ENCODE data around the gene BEST2. TPM values are rescaled to one million over a fixed set of nuclear protein-coding genes. Genes with fewer than 3 reads are reported as not detected.

The BEST2 gene
- total and polyA plus RNA-seq, 10 donors = not detected

GRCh38 chr19:12750851-12751250, 740 bp upstream of the BEST2 start:
- 68 to 78% (median 72%) methylated on average over 9 of the region's 9 CpGs for WGBS, 5 donors
- peaks cover 0 to 13% (median 11%) of the 10 kb centered on the region in 8 donors for H3K9me3 ChIP-seq
- H3K27me3 ChIP-seq (replicated peaks in 1 of 7) = peaks cover 0 to 58% (median 0%) of the 10 kb centered on the region in 7 donors
- TF ChIP-seq POLR2AphosphoS5 (IDR thresholded peaks at IDR 0.05) = no peak
- no peak for TF ChIP-seq CTCF (IDR thresholded peaks at IDR 0.05 in 8 of 11, conservative IDR thresholded peaks at IDR 0.05 in 3 of 11)
- no peak for TF ChIP-seq POLR2A (IDR thresholded peaks at IDR 0.05)
- intact Hi-C loops (cut with DNase I; ENCODE audit: low total_unique reads) = no loop called here
- peaks cover 9 to 29% (median 25%) of the 10 kb centered on the region in 6 donors for H3K36me3 ChIP-seq
- no peak for DNase-seq
- H3K27ac ChIP-seq = no peak overlapping the region
- no peak overlapping the region for H3K4me3 ChIP-seq
- peaks cover 0 to 8% (median 0%) of the 10 kb centered on the region in 6 donors for H3K4me1 ChIP-seq

DNA sequence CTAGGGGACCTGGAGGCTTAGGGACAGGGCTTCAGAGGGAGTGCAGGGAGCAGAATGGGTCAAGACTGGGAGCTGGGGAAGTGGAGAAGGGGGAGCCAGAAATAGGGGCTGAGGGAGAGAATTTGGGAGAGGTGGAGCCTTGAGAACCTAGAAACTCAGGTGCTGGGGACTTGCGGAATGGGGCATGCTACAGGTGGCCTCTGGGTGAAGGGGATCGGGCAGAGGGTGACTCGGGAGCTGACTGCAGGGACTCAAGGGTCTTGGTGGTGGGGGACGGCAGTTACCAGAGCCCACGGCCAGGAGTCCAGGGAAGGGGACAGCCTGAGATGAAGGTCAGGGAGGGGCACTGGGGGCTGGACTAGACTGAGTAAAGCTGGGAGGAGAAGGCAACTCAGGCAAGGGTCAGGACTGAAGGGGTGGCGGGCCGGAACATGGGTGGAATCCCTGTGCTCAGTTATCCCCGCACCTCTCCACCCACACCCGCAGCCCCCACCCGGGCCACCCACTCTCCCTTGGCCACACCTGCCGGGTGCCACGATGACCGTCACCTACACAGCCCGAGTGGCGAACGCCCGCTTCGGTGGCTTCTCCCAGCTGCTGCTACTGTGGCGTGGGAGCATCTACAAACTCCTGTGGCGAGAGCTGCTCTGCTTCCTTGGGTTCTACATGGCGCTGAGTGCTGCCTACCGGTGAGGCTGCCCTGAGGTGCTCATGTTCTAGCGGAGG, 628 bp downstream of the BEST2 start:
- peaks cover 6 to 15% (median 12%) of the 10 kb centered on the region in 6 donors for H3K36me3 ChIP-seq
- DNase-seq = no peak
- no peak overlapping the region for H3K4me3 ChIP-seq
- H3K27ac ChIP-seq = no peak overlapping the region
- H3K9me3 ChIP-seq = peaks cover 0 to 10% (median 9%) of the 10 kb centered on the region in 8 donors
- WGBS, 5 donors = 78 to 89% (median 79%) methylated on average over 23 of the region's 23 CpGs
- H3K4me1 ChIP-seq = peaks cover 0 to 12% (median 3%) of the 10 kb centered on the region in 6 donors
- peaks cover 0 to 71% (median 0%) of the 10 kb centered on the region in 7 donors for H3K27me3 ChIP-seq (replicated peaks in 1 of 7)
- intact Hi-C loops (cut with DNase I; ENCODE audit: low total_unique reads) = no loop called here
- TF ChIP-seq POLR2AphosphoS5 (IDR thresholded peaks at IDR 0.05) = no peak

- intact Hi-C loops (cut with DNase I; ENCODE audit: low total_unique reads) = loop anchor here (5.0 kb wide), 1 partner anchor 37 kb away; no protein-coding TSS in a partner anchor
- 66 to 81% (median 80%) methylated on average over 45 to 50 of the region's 50 CpGs for WGBS, 5 donors
Measured at GRCh38 chr19:12754465-12755196, 3.0 kb downstream of the BEST2 start.

DNA sequence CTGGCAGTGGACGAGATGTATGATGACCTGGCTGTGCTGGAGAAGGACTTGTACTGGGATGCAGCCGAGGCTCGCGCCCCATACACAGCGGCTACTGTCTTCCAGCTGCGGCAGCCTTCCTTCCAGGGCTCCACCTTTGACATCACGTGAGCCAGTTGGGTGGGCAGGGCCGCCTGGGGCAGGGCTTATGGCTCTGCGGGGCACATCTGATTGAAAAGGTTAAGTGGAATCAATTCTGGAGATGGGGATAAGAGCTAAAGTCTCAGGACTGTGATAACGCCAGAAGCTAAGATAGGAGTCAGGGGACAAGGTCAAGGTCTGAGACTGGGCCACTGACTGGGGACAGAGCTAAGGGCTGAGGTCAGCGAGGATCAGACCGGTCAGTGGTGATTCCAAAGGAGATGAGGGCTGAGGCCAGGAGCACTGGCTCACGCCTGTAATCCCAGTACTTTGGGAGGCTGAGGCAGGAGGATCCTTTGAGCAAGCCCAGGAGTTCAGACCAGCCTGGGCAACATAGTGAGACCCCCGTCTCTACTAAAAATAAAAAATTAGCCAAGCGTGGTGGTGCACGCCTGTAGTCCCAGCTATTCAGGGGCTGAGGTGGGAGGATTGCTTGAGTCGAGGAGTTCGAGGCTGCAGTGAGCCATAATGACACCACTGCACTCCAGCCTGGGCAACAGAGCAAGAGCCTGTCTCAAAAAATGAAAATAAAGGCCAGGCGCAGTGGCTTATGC, 4.7 kb downstream of the BEST2 start:
- H3K4me1 ChIP-seq = peaks cover 0 to 22% (median 15%) of the 10 kb centered on the region in 6 donors
- WGBS, 5 donors = 80 to 87% (median 83%) methylated on average over 19 of the region's 19 CpGs
- no peaks in the 10 kb centered on the region for H3K36me3 ChIP-seq
- TF ChIP-seq POLR2A (IDR thresholded peaks at IDR 0.05) = no peak
- TF ChIP-seq POLR2AphosphoS5 (IDR thresholded peaks at IDR 0.05) = no peak
- no peak for TF ChIP-seq CTCF (IDR thresholded peaks at IDR 0.05 in 8 of 11, conservative IDR thresholded peaks at IDR 0.05 in 3 of 11)
- H3K27ac ChIP-seq = no peak overlapping the region
- intact Hi-C loops (cut with DNase I; ENCODE audit: low total_unique reads) = loop anchor here (5.0 kb wide), 1 partner anchor 39 kb away; no protein-coding TSS in a partner anchor
- H3K27me3 ChIP-seq (replicated peaks in 1 of 7) = peaks cover 0 to 65% (median 0%) of the 10 kb centered on the region in 7 donors
- no peak overlapping the region for H3K4me3 ChIP-seq
- no peaks in the 10 kb centered on the region for H3K9me3 ChIP-seq
- no peak for DNase-seq

More at GRCh38 chr19:12754465-12755196, 3.0 kb downstream of the BEST2 start:
- no peaks in the 10 kb centered on the region for H3K36me3 ChIP-seq
- no peak overlapping the region for H3K27ac ChIP-seq
- DNase-seq = no peak
- peaks cover 0 to 76% (median 0%) of the 10 kb centered on the region in 7 donors for H3K27me3 ChIP-seq (replicated peaks in 1 of 7)
- peaks cover 0 to 21% (median 12%) of the 10 kb centered on the region in 6 donors for H3K4me1 ChIP-seq
- H3K4me3 ChIP-seq = no peak overlapping the region
- no peaks in the 10 kb centered on the region for H3K9me3 ChIP-seq
- no peak for TF ChIP-seq POLR2AphosphoS5 (IDR thresholded peaks at IDR 0.05)
